B cell (primary cell): ENCODE measurements around the gene SLC2A13. TPM values are rescaled to one million over a fixed set of nuclear protein-coding genes. Genes with fewer than 3 reads are reported as not detected.

ENCODE experiments used
- ATAC-seq: fragments of 200-7000 bp; cut with Tn5 transposase; one replicate; pipeline ENCODE4 v1.10.0; 2021; ENCODE audit warnings: low read depth, mild to moderate bottlenecking, moderate number of reproducible peaks, moderate library complexity
- CTCF ChIA-PET: fragments of 350-600 bp; sonication (Branson Sonifier 250); formaldehyde crosslinking; loops from one replicate; lab custom pipeline; 2021; ENCODE audit warnings: antibody characterized with exemption, inconsistent platforms; lab: Charles Lee
- POLR2A ChIA-PET: fragments of 350-600 bp; sonication (Branson Sonifier 250); formaldehyde crosslinking; loops from one replicate; lab custom pipeline; 2021; ENCODE audit warnings: antibody characterized with exemption; lab: Charles Lee
- DNase-seq: peaks from one replicate; pipeline ENCODE4 v3.0.0; 2013
- H2AFZ ChIP-seq: 2 replicates; pipeline ENCODE4 v1.6.1; 2012; ENCODE audit warnings: mild to moderate bottlenecking, low read depth, low read length; ENCODE audit not compliant: insufficient read depth, poor library complexity, severe bottlenecking
- H3K27ac ChIP-seq, 2 donors: 1 replicate in 1 of 2; 2 replicates in 1 of 2; pipeline ENCODE4 v1.5.1; 2012 to 2013; ENCODE audit warnings: low read length in 2 of 2, mild to moderate bottlenecking in 2 of 2, moderate library complexity in 1 of 2
- H3K27me3 ChIP-seq, 4 experiments: fragments of 200-600 bp in 1 of 4; sonication (generic) in 1 of 4; replicated peaks in 1 of 4; 1 replicate in 2 of 4; 2 replicates in 2 of 4; pipeline versions ENCODE4 v1.6.1 to v1.7.0; 2013 to 2016; ENCODE audit warnings: low read length in 3 of 4, mild to moderate bottlenecking in 2 of 4, mixed read lengths in 1 of 4, moderate library complexity in 1 of 4; ENCODE audit not compliant: insufficient read depth in 4 of 4, control insufficient read depth in 3 of 4; ENCODE audit errors: control extremely low read depth in 1 of 4
- H3K36me3 ChIP-seq, 2 experiments: replicated peaks in 1 of 2; 1 replicate in 1 of 2; 2 replicates in 1 of 2; pipeline versions ENCODE4 v1.6.1 to v1.7.1; 2013; ENCODE audit warnings: low read length in 1 of 2; ENCODE audit not compliant: insufficient read depth in 2 of 2, control insufficient read depth in 1 of 2; ENCODE audit errors: control extremely low read depth in 1 of 2, extremely low read depth in 1 of 2
- H3K4me1 ChIP-seq, 2 donors: fragments of 200-600 bp in 1 of 2; sonication (generic) in 1 of 2; 1 replicate in 1 of 2; 2 replicates in 1 of 2; pipeline versions ENCODE4 v1.5.1 to v1.6.1; 2013 to 2017; ENCODE audit warnings: low read length in 2 of 2; ENCODE audit not compliant: control insufficient read depth in 2 of 2, insufficient read depth in 2 of 2
- H3K4me2 ChIP-seq: replicated peaks from 2 replicates; pipeline ENCODE3; 2012; ENCODE audit warnings: mild to moderate bottlenecking, low read depth, low read length; ENCODE audit not compliant: poor library complexity, severe bottlenecking
- H3K4me3 ChIP-seq, 5 experiments: fragments of 200-600 bp in 1 of 5; sonication (generic) in 1 of 5; 1 replicate in 3 of 5; 2 replicates in 2 of 5; pipeline versions ENCODE4 v1.5.1 to v1.7.0; 2011 to 2016; ENCODE audit warnings: low read length in 4 of 5, mild to moderate bottlenecking in 4 of 5, low read depth in 2 of 5, control low read depth in 1 of 5, moderate library complexity in 1 of 5; ENCODE audit not compliant: insufficient read depth in 1 of 5; ENCODE audit errors: control extremely low read depth in 1 of 5, extremely low read depth in 1 of 5
- H3K79me2 ChIP-seq: fragments of 200-600 bp; sonication (generic); one replicate; pipeline ENCODE4 v1.6.0; 2016; ENCODE audit warnings: low read length; ENCODE audit not compliant: control insufficient read depth, insufficient read depth
- H3K9ac ChIP-seq: fragments of 200-600 bp; sonication (generic); 2 replicates; pipeline ENCODE4 v1.6.1; 2017; ENCODE audit warnings: mild to moderate bottlenecking, low read length, moderate library complexity
- H3K9me3 ChIP-seq, 3 donors: one replicate each; pipeline versions ENCODE4 v1.6.1 to v1.7.1; 2013; ENCODE audit warnings: low read length in 2 of 3; ENCODE audit not compliant: control insufficient read depth in 2 of 3, insufficient read depth in 1 of 3; ENCODE audit errors: control extremely low read depth in 1 of 3
- H4K20me1 ChIP-seq: 2 replicates; pipeline ENCODE4 v1.6.0; 2012; ENCODE audit warnings: mild to moderate bottlenecking, low read length; ENCODE audit not compliant: insufficient read depth, control insufficient read depth, poor library complexity, severe bottlenecking
- H3K27ac Mint-ChIP-seq: one replicate; pipeline ENCODE4 v1.8.0; 2021; ENCODE audit warnings: mixed read lengths
- H3K27me3 Mint-ChIP-seq: one replicate; pipeline ENCODE4 v1.8.0; 2021; ENCODE audit warnings: mixed read lengths
- H3K4me1 Mint-ChIP-seq: one replicate; pipeline ENCODE4 v1.8.0; 2021; ENCODE audit warnings: mixed read lengths
- H3K4me3 Mint-ChIP-seq: one replicate; pipeline ENCODE4 v1.8.0; 2021; ENCODE audit warnings: mixed read lengths
- H3K9me3 Mint-ChIP-seq: one replicate; pipeline ENCODE4 v1.8.0; 2022; ENCODE audit warnings: mixed read lengths; ENCODE audit not compliant: insufficient read depth
- CTCF ChIP-seq: fragments of 200-600 bp; IDR thresholded peaks from one replicate; pipeline ENCODE4 v1.8.0; 2022; ENCODE audit warnings: antibody characterized with exemption, mild to moderate bottlenecking
- EZH2 ChIP-seq: IDR thresholded peaks from 2 replicates; pipeline ENCODE4 v1.6.1; 2012; ENCODE audit warnings: borderline replicate concordance, low read depth, mild to moderate bottlenecking, moderate library complexity, low read length; ENCODE audit not compliant: insufficient read depth, poor library complexity, severe bottlenecking
- WGBS: methylation state at CpG from one replicate; pipeline ENCODE4 v1.1.5; 2013; ENCODE audit warnings: missing lambda C conversion rate; ENCODE audit not compliant: insufficient coverage; 5-methylcytosine and 5-hydroxymethylcytosine counted together
- intact Hi-C: fragments of 100-400 bp; cut with micrococcal nuclease; formaldehyde crosslinking; loops from one replicate; pipeline ENCODE4 v1.10.0; 2022
- polyA plus RNA-seq: library from polyadenylated mRNA; depleted of rRNA; stranded (reverse); fragments of >200 nt; gene quantifications from 2 replicates; pipeline ENCODE4 v1.2.3, GENCODE V29; 2012
- total RNA-seq, 2 donors: library from RNA; stranded (reverse); fragments of 120-200 nt in 1 of 2; gene quantifications; 1 replicate in 1 of 2; 2 replicates in 1 of 2; pipeline versions ENCODE4 v1.2.3 to v1.2.4, GENCODE V29; 2013 to 2022

The SLC2A13 gene
- total and polyA plus RNA-seq, 2 donors (not counting 1 experiment from before 2014, with no cell fraction given): 2.1 to 8.6 TPM

- no peak for TF ChIP-seq EZH2
- TF ChIP-seq CTCF: no peak
- Histone ChIP-seq H3K9ac (peak overlapping the region; percentile 74), H3K36me3 (no peaks in the 10 kb centered on the region), H3K4me2 (peak overlapping the region; percentile 91), H3K27ac (no peak overlapping the region), H4K20me1 (no peaks in the 10 kb centered on the region), H3K9me3 (no peaks in the 10 kb centered on the region), H2AFZ (peak overlapping the region; percentile 94), H3K4me3 (peak overlapping the region in 4 of 5 experiments; percentile 52 to 81 (median 74)), H3K27me3 (no peaks in the 10 kb centered on the region), H3K4me1 (peaks cover 10 to 30% of the 10 kb centered on the region in 2 donors), H3K79me2 (no peaks in the 10 kb centered on the region)
- POLR2A ChIA-PET: no interaction called here
- 24% methylated on average over 17 of the region's 20 CpGs for WGBS
- intact Hi-C loops: loop anchor here (5.0 to 10.0 kb wide), 2 partner anchors 48 to 520 kb away; no protein-coding TSS in a partner anchor
- H3K27ac Mint-ChIP-seq: no peak overlapping the region
- DNase-seq: no peak
- peak overlapping the region; percentile 81 for H3K4me3 Mint-ChIP-seq
- no peak for ATAC-seq
- no peaks in the 10 kb centered on the region for H3K27me3 Mint-ChIP-seq
- CTCF ChIA-PET: interaction anchor here (1.5 to 9.9 kb wide), 4 partner anchors 10 to 93 kb away, joined by 3 to 80 read pairs (median 6); no protein-coding TSS in a partner anchor
- no peaks in the 10 kb centered on the region for H3K9me3 Mint-ChIP-seq
- H3K4me1 Mint-ChIP-seq: peaks cover 29% of the 10 kb centered on the region
Measured at GRCh38 chr12:40104461-40105264, 1.2 kb downstream of the SLC2A13 start.

GRCh38 chr12:40103043-40103442 is 2.8 kb downstream of the SLC2A13 start:
- Histone ChIP-seq H3K27ac (no peak overlapping the region), H3K4me3 (no peak overlapping the region), H3K9me3 (no peaks in the 10 kb centered on the region), H3K9ac (no peak overlapping the region), H3K27me3 (no peaks in the 10 kb centered on the region), H3K79me2 (no peaks in the 10 kb centered on the region), H3K4me2 (no peak overlapping the region), H3K36me3 (no peaks in the 10 kb centered on the region), H3K4me1 (peaks cover 10 to 30% of the 10 kb centered on the region in 2 donors), H4K20me1 (no peaks in the 10 kb centered on the region), H2AFZ (no peak overlapping the region)
- 87% methylated on average over 2 of the region's 3 CpGs for WGBS
- Mint-ChIP-seq H3K27ac (no peak overlapping the region), H3K9me3 (no peaks in the 10 kb centered on the region), H3K27me3 (no peaks in the 10 kb centered on the region), H3K4me1 (peaks cover 29% of the 10 kb centered on the region), H3K4me3 (no peak overlapping the region)
- ChIA-PET POLR2A (no interaction called here), CTCF (interaction anchor here (1.1 to 9.9 kb wide), 5 partner anchors 11 to 94 kb away, joined by 3 to 80 read pairs (median 4); no protein-coding TSS in a partner anchor)
- intact Hi-C loops: loop anchor here (10.0 kb wide), 1 partner anchor 518 kb away; no protein-coding TSS in a partner anchor
- no peak for ATAC-seq
- no peak for TF ChIP-seq EZH2
- no peak for TF ChIP-seq CTCF
- DNase-seq: no peak
